Gastroesophageal sphincter (tissue), 3 donors: Measurements from ENCODE around the gene ADGRL2.

ENCODE experiments used
- POLR2A ChIP-seq, 2 donors: fragments of 450-650 bp; IDR thresholded peaks; one replicate each; pipeline ENCODE4 v1.6.1; 2017; ENCODE audit warnings: antibody characterized with exemption in 2 of 2, mild to moderate bottlenecking in 2 of 2, moderate library complexity in 1 of 2
- TF ChIP-seq, protein P1 (sequence below), 4 experiments: fragments of 200-600 bp in 2 of 4; fragments of 450-650 bp in 2 of 4; sonication (generic) in 1 of 4; IDR thresholded peaks; one replicate each; pipeline ENCODE4 v1.5.1; 2017 to 2019; ENCODE audit warnings: antibody characterized with exemption in 4 of 4, mild to moderate bottlenecking in 2 of 4, moderate library complexity in 2 of 4

GRCh38 chr1:81885291-81885690, 84.6 kb downstream of the ADGRL2 start:
- TF ChIP-seq, protein P1, sequence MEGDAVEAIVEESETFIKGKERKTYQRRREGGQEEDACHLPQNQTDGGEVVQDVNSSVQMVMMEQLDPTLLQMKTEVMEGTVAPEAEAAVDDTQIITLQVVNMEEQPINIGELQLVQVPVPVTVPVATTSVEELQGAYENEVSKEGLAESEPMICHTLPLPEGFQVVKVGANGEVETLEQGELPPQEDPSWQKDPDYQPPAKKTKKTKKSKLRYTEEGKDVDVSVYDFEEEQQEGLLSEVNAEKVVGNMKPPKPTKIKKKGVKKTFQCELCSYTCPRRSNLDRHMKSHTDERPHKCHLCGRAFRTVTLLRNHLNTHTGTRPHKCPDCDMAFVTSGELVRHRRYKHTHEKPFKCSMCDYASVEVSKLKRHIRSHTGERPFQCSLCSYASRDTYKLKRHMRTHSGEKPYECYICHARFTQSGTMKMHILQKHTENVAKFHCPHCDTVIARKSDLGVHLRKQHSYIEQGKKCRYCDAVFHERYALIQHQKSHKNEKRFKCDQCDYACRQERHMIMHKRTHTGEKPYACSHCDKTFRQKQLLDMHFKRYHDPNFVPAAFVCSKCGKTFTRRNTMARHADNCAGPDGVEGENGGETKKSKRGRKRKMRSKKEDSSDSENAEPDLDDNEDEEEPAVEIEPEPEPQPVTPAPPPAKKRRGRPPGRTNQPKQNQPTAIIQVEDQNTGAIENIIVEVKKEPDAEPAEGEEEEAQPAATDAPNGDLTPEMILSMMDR (IDR thresholded peaks at IDR 0.05): no peak
- TF ChIP-seq POLR2A (IDR thresholded peaks at IDR 0.05): no peak
